ENCODE data around the gene ZNF428.

ZNF428 gene

GRCh38 chr19:43560687-43561086 lies 58.7 kb downstream of the ZNF428 start:
- DNase-seq: no peak
